ENCODE measurements around the gene MLLT1. TPM values are rescaled to one million over a fixed set of nuclear protein-coding genes. Genes with fewer than 3 reads are reported as not detected.

The MLLT1 gene
- total and polyA plus RNA-seq, 4 donors, result 2.1 to 15.6 (median 7.3) TPM

DNA sequence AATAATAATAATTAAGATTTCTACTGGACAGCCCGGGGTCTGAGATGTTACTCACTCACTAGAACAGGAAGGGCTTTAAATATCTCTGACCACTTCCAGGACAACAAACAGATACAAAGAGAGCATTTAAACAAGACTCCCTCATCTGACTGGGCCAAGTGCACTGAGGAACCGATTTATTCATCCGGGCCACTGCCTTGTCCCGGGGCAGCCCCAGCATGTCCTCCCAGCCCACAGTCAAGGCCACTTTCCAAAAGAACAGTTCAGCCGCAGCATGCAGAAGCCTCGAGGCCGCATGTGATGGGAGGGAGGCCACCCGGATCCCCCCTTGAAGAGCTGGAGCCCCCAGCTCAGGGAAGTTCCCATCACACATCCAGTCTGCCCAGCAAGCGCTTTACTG is 30.5 kb downstream of the MLLT1 start:
- H3K36me3 ChIP-seq (ENCODE audit: control insufficient read depth in 4 of 4, insufficient read depth in 3 of 4, low read depth in 1 of 4, low read length in 3 of 4), result peaks cover 3 to 12% (median 6%) of the 10 kb centered on the region in 4 donors
- WGBS, result 72% methylated on average over 9 of the region's 9 CpGs
- DNase-seq (ENCODE audit: low spot score), result no peak
- no peak overlapping the region for H3K9ac ChIP-seq (ENCODE audit: low read depth in 1 of 2, low read length in 2 of 2)
- no peak overlapping the region for H3K4me3 ChIP-seq (ENCODE audit: low read depth in 1 of 3, low read length in 3 of 3)
- peaks cover 3 to 30% (median 23%) of the 10 kb centered on the region in 4 donors for H3K4me1 ChIP-seq (ENCODE audit: control insufficient read depth in 4 of 4, insufficient read depth in 4 of 4, low read length in 3 of 4)
- no peaks in the 10 kb centered on the region for H3K9me3 ChIP-seq (ENCODE audit: control insufficient read depth in 4 of 4, low read length in 3 of 4)
- H3K27me3 ChIP-seq (ENCODE audit: control insufficient read depth in 4 of 4, insufficient read depth in 4 of 4, low read length in 3 of 4), result no peaks in the 10 kb centered on the region
- TF ChIP-seq RXRA (IDR thresholded peaks at IDR 0.05) (no peak), NR2F2 (IDR thresholded peaks at IDR 0.05) (no peak), HNF4A (conservative IDR thresholded peaks at IDR 0.05) (no peak), GABPA (IDR thresholded peaks at IDR 0.05 in 1 of 2, conservative IDR thresholded peaks at IDR 0.05 in 1 of 2) (no peak), FOXA1 (IDR thresholded peaks at IDR 0.05) (no peak), SP1 (IDR thresholded peaks at IDR 0.05) (no peak), TAF1 (conservative IDR thresholded peaks at IDR 0.05) (no peak), YY1 (IDR thresholded peaks at IDR 0.05) (no peak), RAD21 (IDR thresholded peaks at IDR 0.05) (no peak), EGR1 (IDR thresholded peaks at IDR 0.05; ENCODE audit: low read depth in 2 of 2) (no peak)
- TF ChIP-seq, protein P1, sequence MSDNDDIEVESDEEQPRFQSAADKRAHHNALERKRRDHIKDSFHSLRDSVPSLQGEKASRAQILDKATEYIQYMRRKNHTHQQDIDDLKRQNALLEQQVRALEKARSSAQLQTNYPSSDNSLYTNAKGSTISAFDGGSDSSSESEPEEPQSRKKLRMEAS (IDR thresholded peaks at IDR 0.05), result no peak
- TF ChIP-seq, protein P2, sequence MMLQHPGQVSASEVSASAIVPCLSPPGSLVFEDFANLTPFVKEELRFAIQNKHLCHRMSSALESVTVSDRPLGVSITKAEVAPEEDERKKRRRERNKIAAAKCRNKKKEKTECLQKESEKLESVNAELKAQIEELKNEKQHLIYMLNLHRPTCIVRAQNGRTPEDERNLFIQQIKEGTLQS (IDR thresholded peaks at IDR 0.05), result no peak
- TF ChIP-seq, protein P3, sequence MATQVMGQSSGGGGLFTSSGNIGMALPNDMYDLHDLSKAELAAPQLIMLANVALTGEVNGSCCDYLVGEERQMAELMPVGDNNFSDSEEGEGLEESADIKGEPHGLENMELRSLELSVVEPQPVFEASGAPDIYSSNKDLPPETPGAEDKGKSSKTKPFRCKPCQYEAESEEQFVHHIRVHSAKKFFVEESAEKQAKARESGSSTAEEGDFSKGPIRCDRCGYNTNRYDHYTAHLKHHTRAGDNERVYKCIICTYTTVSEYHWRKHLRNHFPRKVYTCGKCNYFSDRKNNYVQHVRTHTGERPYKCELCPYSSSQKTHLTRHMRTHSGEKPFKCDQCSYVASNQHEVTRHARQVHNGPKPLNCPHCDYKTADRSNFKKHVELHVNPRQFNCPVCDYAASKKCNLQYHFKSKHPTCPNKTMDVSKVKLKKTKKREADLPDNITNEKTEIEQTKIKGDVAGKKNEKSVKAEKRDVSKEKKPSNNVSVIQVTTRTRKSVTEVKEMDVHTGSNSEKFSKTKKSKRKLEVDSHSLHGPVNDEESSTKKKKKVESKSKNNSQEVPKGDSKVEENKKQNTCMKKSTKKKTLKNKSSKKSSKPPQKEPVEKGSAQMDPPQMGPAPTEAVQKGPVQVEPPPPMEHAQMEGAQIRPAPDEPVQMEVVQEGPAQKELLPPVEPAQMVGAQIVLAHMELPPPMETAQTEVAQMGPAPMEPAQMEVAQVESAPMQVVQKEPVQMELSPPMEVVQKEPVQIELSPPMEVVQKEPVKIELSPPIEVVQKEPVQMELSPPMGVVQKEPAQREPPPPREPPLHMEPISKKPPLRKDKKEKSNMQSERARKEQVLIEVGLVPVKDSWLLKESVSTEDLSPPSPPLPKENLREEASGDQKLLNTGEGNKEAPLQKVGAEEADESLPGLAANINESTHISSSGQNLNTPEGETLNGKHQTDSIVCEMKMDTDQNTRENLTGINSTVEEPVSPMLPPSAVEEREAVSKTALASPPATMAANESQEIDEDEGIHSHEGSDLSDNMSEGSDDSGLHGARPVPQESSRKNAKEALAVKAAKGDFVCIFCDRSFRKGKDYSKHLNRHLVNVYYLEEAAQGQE (IDR thresholded peaks at IDR 0.05), result no peak
- TF ChIP-seq, protein P4, sequence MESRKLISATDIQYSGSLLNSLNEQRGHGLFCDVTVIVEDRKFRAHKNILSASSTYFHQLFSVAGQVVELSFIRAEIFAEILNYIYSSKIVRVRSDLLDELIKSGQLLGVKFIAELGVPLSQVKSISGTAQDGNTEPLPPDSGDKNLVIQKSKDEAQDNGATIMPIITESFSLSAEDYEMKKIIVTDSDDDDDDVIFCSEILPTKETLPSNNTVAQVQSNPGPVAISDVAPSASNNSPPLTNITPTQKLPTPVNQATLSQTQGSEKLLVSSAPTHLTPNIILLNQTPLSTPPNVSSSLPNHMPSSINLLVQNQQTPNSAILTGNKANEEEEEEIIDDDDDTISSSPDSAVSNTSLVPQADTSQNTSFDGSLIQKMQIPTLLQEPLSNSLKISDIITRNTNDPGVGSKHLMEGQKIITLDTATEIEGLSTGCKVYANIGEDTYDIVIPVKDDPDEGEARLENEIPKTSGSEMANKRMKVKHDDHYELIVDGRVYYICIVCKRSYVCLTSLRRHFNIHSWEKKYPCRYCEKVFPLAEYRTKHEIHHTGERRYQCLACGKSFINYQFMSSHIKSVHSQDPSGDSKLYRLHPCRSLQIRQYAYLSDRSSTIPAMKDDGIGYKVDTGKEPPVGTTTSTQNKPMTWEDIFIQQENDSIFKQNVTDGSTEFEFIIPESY (IDR thresholded peaks at IDR 0.05), result no peak
- no peak overlapping the region for H3K27ac ChIP-seq (ENCODE audit: low read depth in 1 of 2, low read length in 2 of 2)

- no peak overlapping the region for H3K27ac ChIP-seq (ENCODE audit: low read depth in 1 of 2, low read length in 2 of 2)
- H3K4me3 ChIP-seq (ENCODE audit: low read depth in 1 of 3, low read length in 3 of 3), result no peak overlapping the region
- H3K27me3 ChIP-seq (ENCODE audit: control insufficient read depth in 4 of 4, insufficient read depth in 4 of 4, low read length in 3 of 4), result no peaks in the 10 kb centered on the region
- H3K4me1 ChIP-seq (ENCODE audit: control insufficient read depth in 4 of 4, insufficient read depth in 4 of 4, low read length in 3 of 4), result peaks cover 3 to 25% (median 21%) of the 10 kb centered on the region in 4 donors
- no peak overlapping the region for H3K9ac ChIP-seq (ENCODE audit: low read depth in 1 of 2, low read length in 2 of 2)
- peaks cover 3 to 12% (median 6%) of the 10 kb centered on the region in 4 donors for H3K36me3 ChIP-seq (ENCODE audit: control insufficient read depth in 4 of 4, insufficient read depth in 3 of 4, low read depth in 1 of 4, low read length in 3 of 4)
- TF ChIP-seq SP1 (IDR thresholded peaks at IDR 0.05), result no peak
- TF ChIP-seq RXRA (IDR thresholded peaks at IDR 0.05), result no peak
- WGBS, result 86% methylated on average over 6 of the region's 6 CpGs
- no peaks in the 10 kb centered on the region for H3K9me3 ChIP-seq (ENCODE audit: control insufficient read depth in 4 of 4, low read length in 3 of 4)
- no peak for DNase-seq (ENCODE audit: low spot score)
Observed at GRCh38 chr19:6248844-6249243, 30.9 kb downstream of the MLLT1 start.
